Activated CD8-positive, alpha-beta memory T cell treated with anti-CD3 and anti-CD28 coated beads for 24 hours (primary cell): ENCODE measurements around the gene KCNK18.
"Not testable (repeated sequence)": the region's sequence is repeated elsewhere in the genome, so short reads cannot be mapped to it uniquely, and the experiment has no call there.

Experiments used
- DNase-seq: peaks from one replicate; pipeline ENCODE4 v3.0.0-alpha.2; 2020

The KCNK18 gene

GRCh38 chr10:117174439-117175214 lies 22.7 kb upstream of the KCNK18 start:
- DNase-seq = peak; percentile 94

- DNase-seq = no peak
These were observed 21.9 kb upstream of the KCNK18 start for GRCh38 chr10:117175215-117175900.

GRCh38 chr10:117175901-117176534 lies 21.3 kb upstream of the KCNK18 start:
- DNase-seq = peak; percentile 88

GRCh38 chr10:117178190-117178589 lies 19.1 kb upstream of the KCNK18 start:
- no peak for DNase-seq

- DNase-seq = no peak
These were observed 13.0 kb upstream of the KCNK18 start for GRCh38 chr10:117184296-117184695.

GRCh38 chr10:117184821-117185220 lies 12.5 kb upstream of the KCNK18 start:
- DNase-seq = no peak

- DNase-seq = not testable (repeated sequence)
These were observed 11.5 kb upstream of the KCNK18 start for GRCh38 chr10:117185817-117186216.

- no peak for DNase-seq
These were observed 10.3 kb upstream of the KCNK18 start for GRCh38 chr10:117186832-117187615.

GRCh38 chr10:117188371-117188770 lies 8.9 kb upstream of the KCNK18 start:
- no peak for DNase-seq

GRCh38 chr10:117189557-117189956 lies 7.7 kb upstream of the KCNK18 start:
- DNase-seq = no peak

GRCh38 chr10:117198088-117198487 lies 799 bp downstream of the KCNK18 start:
- no peak for DNase-seq

GRCh38 chr10:117201826-117202225 lies 4.5 kb downstream of the KCNK18 start:
- DNase-seq = no peak

- DNase-seq = no peak
These were observed 7.0 kb downstream of the KCNK18 start for GRCh38 chr10:117204316-117204715.

GRCh38 chr10:117212176-117212575 lies 14.9 kb downstream of the KCNK18 start:
- DNase-seq = no peak

GRCh38 chr10:117214401-117214800 lies 17.1 kb downstream of the KCNK18 start:
- no peak for DNase-seq

GRCh38 chr10:117215079-117215478 lies 17.8 kb downstream of the KCNK18 start:
- no peak for DNase-seq

GRCh38 chr10:117216028-117216427 lies 18.7 kb downstream of the KCNK18 start:
- DNase-seq = no peak

- DNase-seq = peak; percentile 89
These were observed 19.4 kb downstream of the KCNK18 start for GRCh38 chr10:117216611-117217195.

- DNase-seq = peak; percentile 66
These were observed 20.0 kb downstream of the KCNK18 start for GRCh38 chr10:117217196-117217761.

GRCh38 chr10:117218654-117219053 lies 21.4 kb downstream of the KCNK18 start:
- DNase-seq = no peak

GRCh38 chr10:117221156-117221711 lies 23.9 kb downstream of the KCNK18 start:
- no peak for DNase-seq

- no peak for DNase-seq
These were observed 25.3 kb downstream of the KCNK18 start for GRCh38 chr10:117222552-117222951.
